ENCODE results near the gene VCL. TPM values are rescaled to one million over a fixed set of nuclear protein-coding genes. Genes with fewer than 3 reads are reported as not detected.

VCL gene
- total and polyA plus RNA-seq, 9 of the 15 experiments (the other 6 are each of a cell fraction or from before 2014, with no cell fraction given), result 29.8 to 186 (median 76.4) TPM

DNA sequence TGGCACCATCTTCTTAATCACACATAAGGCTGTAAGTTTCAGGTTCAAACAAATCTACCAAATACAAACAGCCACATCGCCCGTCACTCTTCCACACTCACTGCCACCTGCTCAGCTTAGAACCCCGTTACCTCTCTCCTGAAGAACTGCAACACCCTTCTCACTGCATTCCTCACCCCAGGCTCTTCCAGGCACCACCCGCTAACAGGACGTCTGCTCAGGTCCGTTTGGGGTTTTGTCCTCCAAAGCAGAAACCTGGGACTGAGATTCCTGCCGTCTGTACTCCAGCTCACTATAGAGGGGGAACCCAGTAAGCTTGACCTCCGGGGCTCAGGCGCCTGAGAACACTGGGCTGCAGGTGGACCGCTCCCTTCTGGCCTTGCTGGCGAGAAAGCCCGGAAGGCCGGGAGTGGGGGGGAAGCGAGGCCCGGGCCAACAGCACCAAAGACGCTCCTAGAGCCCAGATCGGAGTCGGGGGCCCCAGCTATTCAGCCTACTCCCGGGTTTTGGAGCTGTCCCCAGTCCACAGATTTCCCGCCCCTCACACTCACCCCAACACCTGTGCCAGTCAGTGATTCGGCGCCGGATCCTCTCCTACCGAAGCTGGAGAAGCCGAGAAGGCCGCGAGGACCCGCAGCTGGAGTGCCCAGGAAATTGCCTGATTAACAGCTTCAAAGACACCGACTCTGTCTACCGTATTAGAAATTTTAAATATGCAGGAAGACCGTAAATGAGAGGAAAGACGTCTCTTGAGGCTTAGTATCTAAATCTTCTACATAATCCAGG, 152.5 kb downstream of the VCL start, which contains the start of gene AP3M1 (continued):
- TF ChIP-seq, protein P1, sequence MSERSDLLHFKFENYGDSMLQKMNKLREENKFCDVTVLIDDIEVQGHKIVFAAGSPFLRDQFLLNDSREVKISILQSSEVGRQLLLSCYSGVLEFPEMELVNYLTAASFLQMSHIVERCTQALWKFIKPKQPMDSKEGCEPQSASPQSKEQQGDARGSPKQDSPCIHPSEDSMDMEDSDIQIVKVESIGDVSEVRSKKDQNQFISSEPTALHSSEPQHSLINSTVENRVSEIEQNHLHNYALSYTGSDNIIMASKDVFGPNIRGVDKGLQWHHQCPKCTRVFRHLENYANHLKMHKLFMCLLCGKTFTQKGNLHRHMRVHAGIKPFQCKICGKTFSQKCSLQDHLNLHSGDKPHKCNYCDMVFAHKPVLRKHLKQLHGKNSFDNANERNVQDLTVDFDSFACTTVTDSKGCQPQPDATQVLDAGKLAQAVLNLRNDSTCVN (CRISPR knock-in tag; IDR thresholded peaks at IDR 0.05), result 0 out of 2 replicates have a peak, but pooled peaks have one; percentile 10
- TF ChIP-seq ETV5 (CRISPR knock-in tag; IDR thresholded peaks at IDR 0.05; ENCODE audit: low read depth) (peak; percentile 34; the same call in 1 of the 2 replicates), FOXK2 (conservative IDR thresholded peaks at IDR 0.05 in 1 of 2, IDR thresholded peaks at IDR 0.05 in 1 of 2; ENCODE audit: low read depth in 2 of 2) (peak in 1 of 2 experiments; percentile 55; a peak in 1 of 4 replicates), NONO (IDR thresholded peaks at IDR 0.05; ENCODE audit: low read depth in 2 of 2, low read length in 1 of 2) (no peak), RB1 (IDR thresholded peaks at IDR 0.05; ENCODE audit: low read depth) (peak; percentile 82), NBN (IDR thresholded peaks at IDR 0.05; ENCODE audit: low read depth) (peak; percentile 54; the same call in 1 of the 2 replicates), RBM22 (IDR thresholded peaks at IDR 0.05; ENCODE audit: low read depth, low read length, poor library complexity, severe bottlenecking) (no peak), MYNN (IDR thresholded peaks at IDR 0.05) (0 out of 2 replicates have a peak, but pooled peaks have one; percentile 26), MYNN (CRISPR knock-in tag; IDR thresholded peaks at IDR 0.05) (no peak), NR2C2 (CRISPR knock-in tag; IDR thresholded peaks at IDR 0.05) (no peak), NR2C2 (tag; IDR thresholded peaks at IDR 0.05) (0 out of 2 replicates have a peak, but pooled peaks have one; percentile 38), XRCC5 (IDR thresholded peaks at IDR 0.05; ENCODE audit: low read depth, low read length) (0 out of 2 replicates have a peak, but pooled peaks have one; percentile 17), ZNF444 (CRISPR knock-in tag; IDR thresholded peaks at IDR 0.05) (no peak), KDM5B (IDR thresholded peaks at IDR 0.05; ENCODE audit: insufficient replicate concordance, low read depth, low read length) (peak; percentile 59), RBM25 (IDR thresholded peaks at IDR 0.05; ENCODE audit: low read depth, low read length, severe bottlenecking) (no peak), HCFC1 (IDR thresholded peaks at IDR 0.05; ENCODE audit: low read depth, low read length) (peak; percentile 62; the same call in 1 of the 2 replicates), SMARCC2 (IDR thresholded peaks at IDR 0.05; ENCODE audit: low read depth) (peak; percentile 16; the same call in 1 of the 2 replicates), SMAD3 (CRISPR knock-in tag; conservative IDR thresholded peaks at IDR 0.05) (0 out of 2 replicates have a peak, but pooled peaks have one; percentile 36), DIDO1 (tag; IDR thresholded peaks at IDR 0.05; ENCODE audit: low read depth) (peak; percentile 48; the same call in 1 of the 2 replicates), ZNF644 (tag; IDR thresholded peaks at IDR 0.05; ENCODE audit: low read depth) (peak; percentile 61; the same call in 1 of the 2 replicates), SAP30 (IDR thresholded peaks at IDR 0.05; ENCODE audit: borderline replicate concordance, insufficient read depth, low read depth, low read length, poor library complexity, severe bottlenecking) (peak; percentile 39)
- TF ChIP-seq, protein P2, sequence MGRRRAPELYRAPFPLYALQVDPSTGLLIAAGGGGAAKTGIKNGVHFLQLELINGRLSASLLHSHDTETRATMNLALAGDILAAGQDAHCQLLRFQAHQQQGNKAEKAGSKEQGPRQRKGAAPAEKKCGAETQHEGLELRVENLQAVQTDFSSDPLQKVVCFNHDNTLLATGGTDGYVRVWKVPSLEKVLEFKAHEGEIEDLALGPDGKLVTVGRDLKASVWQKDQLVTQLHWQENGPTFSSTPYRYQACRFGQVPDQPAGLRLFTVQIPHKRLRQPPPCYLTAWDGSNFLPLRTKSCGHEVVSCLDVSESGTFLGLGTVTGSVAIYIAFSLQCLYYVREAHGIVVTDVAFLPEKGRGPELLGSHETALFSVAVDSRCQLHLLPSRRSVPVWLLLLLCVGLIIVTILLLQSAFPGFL (CRISPR knock-in tag; IDR thresholded peaks at IDR 0.05), result peak; percentile 98
- TF ChIP-seq, protein P3, sequence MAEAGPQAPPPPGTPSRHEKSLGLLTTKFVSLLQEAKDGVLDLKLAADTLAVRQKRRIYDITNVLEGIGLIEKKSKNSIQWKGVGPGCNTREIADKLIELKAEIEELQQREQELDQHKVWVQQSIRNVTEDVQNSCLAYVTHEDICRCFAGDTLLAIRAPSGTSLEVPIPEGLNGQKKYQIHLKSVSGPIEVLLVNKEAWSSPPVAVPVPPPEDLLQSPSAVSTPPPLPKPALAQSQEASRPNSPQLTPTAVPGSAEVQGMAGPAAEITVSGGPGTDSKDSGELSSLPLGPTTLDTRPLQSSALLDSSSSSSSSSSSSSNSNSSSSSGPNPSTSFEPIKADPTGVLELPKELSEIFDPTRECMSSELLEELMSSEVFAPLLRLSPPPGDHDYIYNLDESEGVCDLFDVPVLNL (CRISPR knock-in tag; IDR thresholded peaks at IDR 0.05; ENCODE audit: low read depth), result 0 out of 2 replicates have a peak, but pooled peaks have one; percentile 22

Data from K562 (cell line).